ENCODE data around the gene TMEM217. TPM values are rescaled to one million over a fixed set of nuclear protein-coding genes. Genes with fewer than 3 reads are reported as not detected.

The TMEM217 gene
- total and polyA plus RNA-seq, 7 donors: 0.55 to 5.3 (median 0.80) TPM; not detected in 1

- no peak for DNase-seq
- 94 to 96% methylated on average over 4 of the region's 4 CpGs for WGBS, 2 donors
- H3K4me1 ChIP-seq: peaks cover 0 to 4% (median 0%) of the 10 kb centered on the region in 4 donors
- H3K4me3 ChIP-seq: no peak overlapping the region
- no peak overlapping the region for H3K27ac ChIP-seq
- no peak for TF ChIP-seq EP300 (IDR thresholded peaks at IDR 0.05)
- no peak for TF ChIP-seq POLR2AphosphoS5 (IDR thresholded peaks at IDR 0.05)
- TF ChIP-seq CTCF (IDR thresholded peaks at IDR 0.05): no peak
- no peak for TF ChIP-seq POLR2A (IDR thresholded peaks at IDR 0.05)
- H3K36me3 ChIP-seq: no peaks in the 10 kb centered on the region
- H3K9me3 ChIP-seq: no peaks in the 10 kb centered on the region
- intact Hi-C loops (cut with DNase I): no loop called here
- H3K27me3 ChIP-seq: no peaks in the 10 kb centered on the region
These were observed 52.0 kb downstream of the TMEM217 start for GRCh38 chr6:37205997-37206340.

- no peak overlapping the region for H3K27ac ChIP-seq
- TF ChIP-seq CTCF (IDR thresholded peaks at IDR 0.05) (no peak), EP300 (IDR thresholded peaks at IDR 0.05) (no peak), POLR2A (IDR thresholded peaks at IDR 0.05) (no peak), POLR2AphosphoS5 (IDR thresholded peaks at IDR 0.05) (no peak)
- intact Hi-C loops (cut with DNase I): no loop called here
- DNase-seq: no peak
- WGBS, 2 donors: 64 to 79% methylated on average over 13 of the region's 13 CpGs
- H3K9me3 ChIP-seq: no peaks in the 10 kb centered on the region
- no peak overlapping the region for H3K4me3 ChIP-seq
- peaks cover 0 to 4% (median 0%) of the 10 kb centered on the region in 4 donors for H3K4me1 ChIP-seq
- no peaks in the 10 kb centered on the region for H3K27me3 ChIP-seq
- no peaks in the 10 kb centered on the region for H3K36me3 ChIP-seq
These were observed 52.6 kb downstream of the TMEM217 start for GRCh38 chr6:37205175-37205996.

- TF ChIP-seq POLR2A (IDR thresholded peaks at IDR 0.05) (no peak), EP300 (IDR thresholded peaks at IDR 0.05) (no peak), POLR2AphosphoS5 (IDR thresholded peaks at IDR 0.05) (no peak), CTCF (IDR thresholded peaks at IDR 0.05) (no peak)
- Histone ChIP-seq H3K9me3 (no peaks in the 10 kb centered on the region), H3K27me3 (no peaks in the 10 kb centered on the region), H3K4me1 (no peaks in the 10 kb centered on the region), H3K36me3 (no peaks in the 10 kb centered on the region), H3K27ac (no peak overlapping the region), H3K4me3 (no peak overlapping the region)
- WGBS, 2 donors: 31 to 67% methylated on average over 7 of the region's 7 CpGs
- intact Hi-C loops (cut with DNase I): no loop called here
- no peak for DNase-seq
These were observed 53.8 kb downstream of the TMEM217 start for GRCh38 chr6:37204014-37204751.

- H3K27ac ChIP-seq: no peak overlapping the region
- no peaks in the 10 kb centered on the region for H3K4me1 ChIP-seq
- no peaks in the 10 kb centered on the region for H3K36me3 ChIP-seq
- H3K27me3 ChIP-seq: no peaks in the 10 kb centered on the region
- no peak for DNase-seq
- intact Hi-C loops (cut with DNase I): no loop called here
- TF ChIP-seq EP300 (IDR thresholded peaks at IDR 0.05) (no peak), CTCF (IDR thresholded peaks at IDR 0.05) (no peak), POLR2A (IDR thresholded peaks at IDR 0.05) (no peak), POLR2AphosphoS5 (IDR thresholded peaks at IDR 0.05) (no peak)
- WGBS, 2 donors: 11 to 46% methylated on average over 7 of the region's 7 CpGs
- H3K9me3 ChIP-seq: no peaks in the 10 kb centered on the region
- H3K4me3 ChIP-seq: no peak overlapping the region
These were observed 55.0 kb downstream of the TMEM217 start for GRCh38 chr6:37202788-37203491.
